HEK293 (cell line): ENCODE measurements around the gene DHRS7B.

ENCODE experiments used
- AEBP2 ChIP-seq: fragments of 450-650 bp; formaldehyde crosslinking; IDR thresholded peaks from 2 replicates; pipeline ENCODE4 v1.5.1; 2016; ENCODE audit warnings: missing biosample characterization, missing genetic modification characterization, borderline replicate concordance
- ELK4 ChIP-seq: IDR thresholded peaks from 2 replicates; pipeline ENCODE4 v1.6.1; 2011; ENCODE audit warnings: mild to moderate bottlenecking, low read depth, low read length, borderline replicate concordance
- KLF1 ChIP-seq: fragments of 450-650 bp; formaldehyde crosslinking; IDR thresholded peaks from 2 replicates; pipeline ENCODE4 v1.5.1; 2016; ENCODE audit warnings: missing biosample characterization, missing genetic modification characterization
- MEIS1 ChIP-seq: sonication (generic); formaldehyde crosslinking; IDR thresholded peaks from 2 replicates; pipeline ENCODE4 v1.8.1; 2022; ENCODE audit warnings: missing genetic modification reagents, mild to moderate bottlenecking, borderline replicate concordance
- MZF1 ChIP-seq: fragments of 450-650 bp; formaldehyde crosslinking; IDR thresholded peaks from 2 replicates; pipeline ENCODE4 v1.5.1; 2017; ENCODE audit warnings: missing biosample characterization, missing genetic modification characterization, borderline replicate concordance
- PRDM4 ChIP-seq: fragments of 450-650 bp; formaldehyde crosslinking; IDR thresholded peaks from 2 replicates; pipeline ENCODE4 v1.5.1; 2017; ENCODE audit warnings: missing biosample characterization, missing genetic modification characterization
- SP7 ChIP-seq: fragments of 450-650 bp; formaldehyde crosslinking; IDR thresholded peaks from 2 replicates; pipeline ENCODE4 v1.5.1; 2016; ENCODE audit warnings: missing biosample characterization, missing genetic modification characterization
- ZFP69B ChIP-seq: fragments of 450-650 bp; formaldehyde crosslinking; IDR thresholded peaks from 2 replicates; pipeline ENCODE4 v1.5.1; 2016; ENCODE audit warnings: missing biosample characterization, missing genetic modification characterization
- ZNF174 ChIP-seq: fragments of 450-650 bp; formaldehyde crosslinking; IDR thresholded peaks from 2 replicates; pipeline ENCODE4 v1.5.0; 2017; ENCODE audit warnings: missing biosample characterization, mild to moderate bottlenecking, missing genetic modification characterization
- ZNF18 ChIP-seq: fragments of 450-650 bp; formaldehyde crosslinking; IDR thresholded peaks from 2 replicates; pipeline ENCODE4 v1.5.1; 2016; ENCODE audit warnings: missing biosample characterization, missing genetic modification characterization
- ZNF202 ChIP-seq: fragments of 450-650 bp; formaldehyde crosslinking; IDR thresholded peaks from 2 replicates; pipeline ENCODE4 v1.5.1; 2016; ENCODE audit warnings: missing biosample characterization, missing genetic modification characterization, borderline replicate concordance
- ZNF292 ChIP-seq: fragments of 450-650 bp; formaldehyde crosslinking; IDR thresholded peaks from 2 replicates; pipeline ENCODE4 v1.5.1; 2016; ENCODE audit warnings: low read depth, missing biosample characterization, missing genetic modification characterization, borderline replicate concordance
- ZNF311 ChIP-seq: fragments of 450-650 bp; formaldehyde crosslinking; IDR thresholded peaks from 2 replicates; pipeline ENCODE4 v1.5.1; 2017; ENCODE audit warnings: missing biosample characterization, missing genetic modification characterization, borderline replicate concordance
- ZNF324 ChIP-seq: fragments of 450-650 bp; formaldehyde crosslinking; IDR thresholded peaks from 2 replicates; pipeline ENCODE4 v1.5.1; 2016; ENCODE audit warnings: missing biosample characterization, missing genetic modification characterization
- ZNF335 ChIP-seq: fragments of 450-650 bp; formaldehyde crosslinking; conservative IDR thresholded peaks from 2 replicates; pipeline ENCODE4 v1.5.1; 2016; ENCODE audit warnings: missing biosample characterization, missing genetic modification characterization
- ZNF426 ChIP-seq: fragments of 450-650 bp; formaldehyde crosslinking; IDR thresholded peaks from 2 replicates; pipeline ENCODE4 v1.5.1; 2017; ENCODE audit warnings: missing biosample characterization, missing genetic modification characterization, mild to moderate bottlenecking, inconsistent platforms, moderate library complexity
- ZNF449 ChIP-seq: fragments of 450-650 bp; formaldehyde crosslinking; IDR thresholded peaks from 2 replicates; pipeline ENCODE4 v1.5.1; 2017; ENCODE audit warnings: missing biosample characterization, mild to moderate bottlenecking, missing genetic modification characterization, moderate library complexity
- ZNF585B ChIP-seq: fragments of 450-650 bp; formaldehyde crosslinking; IDR thresholded peaks from 2 replicates; pipeline ENCODE4 v1.5.1; 2016; ENCODE audit warnings: missing biosample characterization, missing genetic modification characterization
- ZNF791 ChIP-seq: fragments of 450-650 bp; formaldehyde crosslinking; IDR thresholded peaks from 2 replicates; pipeline ENCODE4 v1.5.1; 2016; ENCODE audit warnings: missing biosample characterization, missing genetic modification characterization
- ZNF843 ChIP-seq: fragments of 450-650 bp; formaldehyde crosslinking; IDR thresholded peaks from 2 replicates; pipeline ENCODE4 v1.5.1; 2016; ENCODE audit warnings: missing biosample characterization, missing genetic modification characterization
- ZSCAN5A ChIP-seq: fragments of 450-650 bp; formaldehyde crosslinking; IDR thresholded peaks from 2 replicates; pipeline ENCODE4 v1.5.1; 2016; ENCODE audit warnings: missing biosample characterization, missing genetic modification characterization

DHRS7B gene

GRCh38 chr17:21214777-21215541 is 88.2 kb downstream of the DHRS7B start (continued):
- TF ChIP-seq AEBP2 (tag by site-specific recombination): no peak
- no peak for TF ChIP-seq ZSCAN5A
- no peak for TF ChIP-seq ZNF335 (tag by site-specific recombination)
- TF ChIP-seq ZNF843 (tag by site-specific recombination): no peak
- TF ChIP-seq ZNF426 (tag by site-specific recombination): no peak
- TF ChIP-seq MZF1 (tag by site-specific recombination): no peak
- TF ChIP-seq SP7 (tag by site-specific recombination): no peak
- TF ChIP-seq KLF1 (tag by site-specific recombination): no peak
- TF ChIP-seq ELK4: no peak
- no peak for TF ChIP-seq ZNF174 (tag by site-specific recombination)
- TF ChIP-seq ZNF202 (tag by site-specific recombination): no peak
- TF ChIP-seq ZNF585B (tag by site-specific recombination): no peak
- no peak for TF ChIP-seq ZNF18 (tag by site-specific recombination)
- TF ChIP-seq ZNF791: no peak
- no peak for TF ChIP-seq ZNF324 (tag by site-specific recombination)
- TF ChIP-seq MEIS1 (CRISPR knock-in tag): no peak
- no peak for TF ChIP-seq PRDM4
- no peak for TF ChIP-seq ZNF449
- no peak for TF ChIP-seq ZNF292 (tag by site-specific recombination)
- TF ChIP-seq ZFP69B (tag by site-specific recombination): no peak
- TF ChIP-seq ZNF311 (tag by site-specific recombination): no peak
